ENCODE results near the gene SLC22A1. TPM values are rescaled to one million over a fixed set of nuclear protein-coding genes. Genes with fewer than 3 reads are reported as not detected.

SLC22A1 gene
- polyA plus RNA-seq: 0.18 TPM

- Mint-ChIP-seq H3K27me3 (no peaks in the 10 kb centered on the region), H3K4me1 (no peaks in the 10 kb centered on the region)
Measured at GRCh38 chr6:160121558-160121957, at the start of gene SLC22A1. Gene SLC22A1, plus strand, starts transcription at chr6:160121815. Its CDS starts 121 bp downstream, at chr6:160121936.

GRCh38 chr6:160073272-160073671 is 48.3 kb upstream of the SLC22A1 start:
- Mint-ChIP-seq H3K27me3 (no peaks in the 10 kb centered on the region), H3K4me1 (peaks cover 24 to 33% (median 33%) of the 10 kb centered on the region in 3 donors), H3K27ac (no peak overlapping the region), H3K9me3 (no peaks in the 10 kb centered on the region), H3K4me3 (no peak overlapping the region), H3K36me3 (peaks cover 28% of the 10 kb centered on the region)

More at GRCh38 chr6:160121558-160121957, at the start of gene SLC22A1:
- peak within 1 kb of the TSS in 1 of 3 donors; percentile 23 for H3K27ac Mint-ChIP-seq
- H3K9me3 Mint-ChIP-seq: no peaks in the 10 kb centered on the region
- no peaks in the 10 kb centered on the region for H3K36me3 Mint-ChIP-seq
- H3K4me3 Mint-ChIP-seq: no peak within 1 kb of the TSS

- H3K27ac Mint-ChIP-seq: no peak overlapping the region
- H3K4me1 Mint-ChIP-seq: peaks cover 3 to 8% (median 7%) of the 10 kb centered on the region in 3 donors
- no peaks in the 10 kb centered on the region for H3K9me3 Mint-ChIP-seq
- H3K36me3 Mint-ChIP-seq: peaks cover 25% of the 10 kb centered on the region
- H3K27me3 Mint-ChIP-seq: no peaks in the 10 kb centered on the region
- no peak overlapping the region for H3K4me3 Mint-ChIP-seq
Measured at GRCh38 chr6:160076009-160076408, 45.6 kb upstream of the SLC22A1 start.

- peaks cover 0 to 7% (median 3%) of the 10 kb centered on the region in 3 donors for H3K4me1 Mint-ChIP-seq
- no peak overlapping the region for H3K27ac Mint-ChIP-seq
- peaks cover 20% of the 10 kb centered on the region for H3K36me3 Mint-ChIP-seq
- H3K9me3 Mint-ChIP-seq: no peaks in the 10 kb centered on the region
- no peak overlapping the region for H3K4me3 Mint-ChIP-seq
- H3K27me3 Mint-ChIP-seq: no peaks in the 10 kb centered on the region
Measured at GRCh38 chr6:160077024-160077423, 44.6 kb upstream of the SLC22A1 start.

GRCh38 chr6:160077526-160077925 is 44.1 kb upstream of the SLC22A1 start:
- Mint-ChIP-seq H3K36me3 (peaks cover 18% of the 10 kb centered on the region), H3K27me3 (no peaks in the 10 kb centered on the region), H3K4me1 (peaks cover 0 to 7% (median 3%) of the 10 kb centered on the region in 3 donors), H3K9me3 (no peaks in the 10 kb centered on the region), H3K4me3 (no peak overlapping the region), H3K27ac (no peak overlapping the region)

GRCh38 chr6:160078883-160079685 is 42.5 kb upstream of the SLC22A1 start:
- Mint-ChIP-seq H3K4me1 (peaks cover 0 to 5% (median 3%) of the 10 kb centered on the region in 3 donors), H3K27ac (no peak overlapping the region), H3K27me3 (no peaks in the 10 kb centered on the region), H3K9me3 (no peaks in the 10 kb centered on the region), H3K4me3 (no peak overlapping the region), H3K36me3 (peaks cover 8% of the 10 kb centered on the region)

GRCh38 chr6:160079686-160080043 is 42.0 kb upstream of the SLC22A1 start:
- H3K27me3 Mint-ChIP-seq: no peaks in the 10 kb centered on the region
- peaks cover 0 to 3% (median 3%) of the 10 kb centered on the region in 3 donors for H3K4me1 Mint-ChIP-seq
- H3K4me3 Mint-ChIP-seq: no peak overlapping the region
- H3K27ac Mint-ChIP-seq: no peak overlapping the region
- H3K36me3 Mint-ChIP-seq: peaks cover 8% of the 10 kb centered on the region
- no peaks in the 10 kb centered on the region for H3K9me3 Mint-ChIP-seq

GRCh38 chr6:160080097-160080496 is 41.5 kb upstream of the SLC22A1 start:
- H3K27me3 Mint-ChIP-seq: no peaks in the 10 kb centered on the region
- H3K27ac Mint-ChIP-seq: no peak overlapping the region
- H3K4me1 Mint-ChIP-seq: peaks cover 0 to 3% (median 3%) of the 10 kb centered on the region in 3 donors
- H3K4me3 Mint-ChIP-seq: no peak overlapping the region
- peaks cover 8% of the 10 kb centered on the region for H3K36me3 Mint-ChIP-seq
- no peaks in the 10 kb centered on the region for H3K9me3 Mint-ChIP-seq

GRCh38 chr6:160081398-160081797 is 40.2 kb upstream of the SLC22A1 start:
- peaks cover 13% of the 10 kb centered on the region for H3K36me3 Mint-ChIP-seq
- H3K9me3 Mint-ChIP-seq: no peaks in the 10 kb centered on the region
- H3K27ac Mint-ChIP-seq: peak overlapping the region in 1 of 3 donors; percentile 35
- H3K4me1 Mint-ChIP-seq: peaks cover 0 to 3% (median 1%) of the 10 kb centered on the region in 3 donors
- H3K27me3 Mint-ChIP-seq: no peaks in the 10 kb centered on the region
- no peak overlapping the region for H3K4me3 Mint-ChIP-seq

- peaks cover 10% of the 10 kb centered on the region for H3K36me3 Mint-ChIP-seq
- no peaks in the 10 kb centered on the region for H3K9me3 Mint-ChIP-seq
- no peak overlapping the region for H3K4me3 Mint-ChIP-seq
- no peaks in the 10 kb centered on the region for H3K4me1 Mint-ChIP-seq
- no peak overlapping the region for H3K27ac Mint-ChIP-seq
- H3K27me3 Mint-ChIP-seq: no peaks in the 10 kb centered on the region
Measured at GRCh38 chr6:160082627-160083026, 39.0 kb upstream of the SLC22A1 start.

- H3K27me3 Mint-ChIP-seq: no peaks in the 10 kb centered on the region
- no peaks in the 10 kb centered on the region for H3K9me3 Mint-ChIP-seq
- no peak overlapping the region for H3K4me3 Mint-ChIP-seq
- H3K4me1 Mint-ChIP-seq: no peaks in the 10 kb centered on the region
- no peak overlapping the region for H3K27ac Mint-ChIP-seq
- peaks cover 10% of the 10 kb centered on the region for H3K36me3 Mint-ChIP-seq
Measured at GRCh38 chr6:160084198-160084776, 37.3 kb upstream of the SLC22A1 start.

GRCh38 chr6:160085226-160085625 is 36.4 kb upstream of the SLC22A1 start:
- H3K4me3 Mint-ChIP-seq: no peak overlapping the region
- no peaks in the 10 kb centered on the region for H3K9me3 Mint-ChIP-seq
- no peaks in the 10 kb centered on the region for H3K4me1 Mint-ChIP-seq
- no peaks in the 10 kb centered on the region for H3K27me3 Mint-ChIP-seq
- no peak overlapping the region for H3K27ac Mint-ChIP-seq
- H3K36me3 Mint-ChIP-seq: peaks cover 8% of the 10 kb centered on the region

- no peaks in the 10 kb centered on the region for H3K9me3 Mint-ChIP-seq
- no peaks in the 10 kb centered on the region for H3K4me1 Mint-ChIP-seq
- H3K36me3 Mint-ChIP-seq: peaks cover 5% of the 10 kb centered on the region
- H3K27me3 Mint-ChIP-seq: no peaks in the 10 kb centered on the region
- H3K27ac Mint-ChIP-seq: no peak overlapping the region
- no peak overlapping the region for H3K4me3 Mint-ChIP-seq
Measured at GRCh38 chr6:160085713-160086505, 35.7 kb upstream of the SLC22A1 start.

- no peak overlapping the region for H3K4me3 Mint-ChIP-seq
- H3K36me3 Mint-ChIP-seq: peaks cover 5% of the 10 kb centered on the region
- no peak overlapping the region for H3K27ac Mint-ChIP-seq
- H3K27me3 Mint-ChIP-seq: no peaks in the 10 kb centered on the region
- no peaks in the 10 kb centered on the region for H3K9me3 Mint-ChIP-seq
- H3K4me1 Mint-ChIP-seq: no peaks in the 10 kb centered on the region
Measured at GRCh38 chr6:160086754-160087153, 34.9 kb upstream of the SLC22A1 start.

GRCh38 chr6:160088069-160088783 is 33.4 kb upstream of the SLC22A1 start:
- no peaks in the 10 kb centered on the region for H3K27me3 Mint-ChIP-seq
- H3K27ac Mint-ChIP-seq: no peak overlapping the region
- H3K36me3 Mint-ChIP-seq: peaks cover 5% of the 10 kb centered on the region
- H3K4me3 Mint-ChIP-seq: no peak overlapping the region
- no peaks in the 10 kb centered on the region for H3K9me3 Mint-ChIP-seq
- H3K4me1 Mint-ChIP-seq: no peaks in the 10 kb centered on the region

Data from IgD-negative memory B cell (primary cell).